Prostate gland (tissue), 2 donors: Measurements from ENCODE around the gene STEAP2.

Source experiments
- POLR2AphosphoS5 ChIP-seq: sonication (generic); formaldehyde crosslinking; IDR thresholded peaks from one replicate; pipeline ENCODE4 v1.6.1; 2017; ENCODE audit warnings: antibody characterized with exemption
- TF ChIP-seq, protein P1 (sequence below), 4 experiments: fragments of 200-600 bp in 2 of 4; fragments of 450-650 bp in 2 of 4; sonication (generic) in 2 of 4; IDR thresholded peaks; 1 replicate in 3 of 4; 2 replicates in 1 of 4; pipeline ENCODE4 v1.5.1; 2016 to 2019; ENCODE audit warnings: antibody characterized with exemption in 4 of 4, mild to moderate bottlenecking in 2 of 4, moderate library complexity in 2 of 4

DNA sequence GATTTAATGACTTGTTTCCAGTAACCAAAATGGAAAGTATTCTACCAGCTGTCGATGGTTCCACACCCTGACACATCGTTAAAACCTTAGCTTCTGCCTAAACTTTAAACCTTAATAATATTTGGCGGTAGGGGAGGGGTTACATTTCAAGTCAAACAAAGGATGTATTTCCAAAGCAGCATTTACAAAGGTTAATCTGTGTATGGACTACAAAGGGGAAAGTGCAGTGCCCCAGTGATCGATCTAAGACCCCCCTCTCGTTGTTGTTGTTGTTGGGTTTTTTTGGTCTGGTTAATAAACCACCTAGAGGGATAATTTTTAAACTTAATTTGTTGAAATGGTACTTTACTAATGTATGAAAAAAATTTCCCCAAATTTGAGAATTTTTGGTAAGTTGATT is 1.1 kb upstream of the STEAP2 start:
- TF ChIP-seq, protein P1, sequence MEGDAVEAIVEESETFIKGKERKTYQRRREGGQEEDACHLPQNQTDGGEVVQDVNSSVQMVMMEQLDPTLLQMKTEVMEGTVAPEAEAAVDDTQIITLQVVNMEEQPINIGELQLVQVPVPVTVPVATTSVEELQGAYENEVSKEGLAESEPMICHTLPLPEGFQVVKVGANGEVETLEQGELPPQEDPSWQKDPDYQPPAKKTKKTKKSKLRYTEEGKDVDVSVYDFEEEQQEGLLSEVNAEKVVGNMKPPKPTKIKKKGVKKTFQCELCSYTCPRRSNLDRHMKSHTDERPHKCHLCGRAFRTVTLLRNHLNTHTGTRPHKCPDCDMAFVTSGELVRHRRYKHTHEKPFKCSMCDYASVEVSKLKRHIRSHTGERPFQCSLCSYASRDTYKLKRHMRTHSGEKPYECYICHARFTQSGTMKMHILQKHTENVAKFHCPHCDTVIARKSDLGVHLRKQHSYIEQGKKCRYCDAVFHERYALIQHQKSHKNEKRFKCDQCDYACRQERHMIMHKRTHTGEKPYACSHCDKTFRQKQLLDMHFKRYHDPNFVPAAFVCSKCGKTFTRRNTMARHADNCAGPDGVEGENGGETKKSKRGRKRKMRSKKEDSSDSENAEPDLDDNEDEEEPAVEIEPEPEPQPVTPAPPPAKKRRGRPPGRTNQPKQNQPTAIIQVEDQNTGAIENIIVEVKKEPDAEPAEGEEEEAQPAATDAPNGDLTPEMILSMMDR (IDR thresholded peaks at IDR 0.05): no peak
- TF ChIP-seq POLR2AphosphoS5: no peak
